Measurements from ENCODE around the gene FNDC5. TPM values are rescaled to one million over a fixed set of nuclear protein-coding genes. Genes with fewer than 3 reads are reported as not detected.

Gene FNDC5
- total and polyA plus RNA-seq, 8 donors: 0.28 to 3.1 (median 0.74) TPM

- Histone ChIP-seq H3K4me1 (no peaks in the 10 kb centered on the region), H3K27me3 (no peaks in the 10 kb centered on the region), H3K27ac (no peak overlapping the region), H3K36me3 (peaks cover 0 to 9% (median 0%) of the 10 kb centered on the region in 3 donors), H3K4me3 (no peak overlapping the region), H3K9me3 (no peaks in the 10 kb centered on the region)
- intact Hi-C loops (cut with DNase I): no loop called here
- TF ChIP-seq, protein P1, sequence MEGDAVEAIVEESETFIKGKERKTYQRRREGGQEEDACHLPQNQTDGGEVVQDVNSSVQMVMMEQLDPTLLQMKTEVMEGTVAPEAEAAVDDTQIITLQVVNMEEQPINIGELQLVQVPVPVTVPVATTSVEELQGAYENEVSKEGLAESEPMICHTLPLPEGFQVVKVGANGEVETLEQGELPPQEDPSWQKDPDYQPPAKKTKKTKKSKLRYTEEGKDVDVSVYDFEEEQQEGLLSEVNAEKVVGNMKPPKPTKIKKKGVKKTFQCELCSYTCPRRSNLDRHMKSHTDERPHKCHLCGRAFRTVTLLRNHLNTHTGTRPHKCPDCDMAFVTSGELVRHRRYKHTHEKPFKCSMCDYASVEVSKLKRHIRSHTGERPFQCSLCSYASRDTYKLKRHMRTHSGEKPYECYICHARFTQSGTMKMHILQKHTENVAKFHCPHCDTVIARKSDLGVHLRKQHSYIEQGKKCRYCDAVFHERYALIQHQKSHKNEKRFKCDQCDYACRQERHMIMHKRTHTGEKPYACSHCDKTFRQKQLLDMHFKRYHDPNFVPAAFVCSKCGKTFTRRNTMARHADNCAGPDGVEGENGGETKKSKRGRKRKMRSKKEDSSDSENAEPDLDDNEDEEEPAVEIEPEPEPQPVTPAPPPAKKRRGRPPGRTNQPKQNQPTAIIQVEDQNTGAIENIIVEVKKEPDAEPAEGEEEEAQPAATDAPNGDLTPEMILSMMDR (IDR thresholded peaks at IDR 0.05): no peak
- DNase-seq (no peak), FAIRE-seq (no peak), ATAC-seq (no peak)
- 92 to 94% methylated on average over 13 of the region's 13 CpGs for WGBS, 2 donors
Measured at GRCh38 chr1:32855861-32856617, 14.7 kb downstream of the FNDC5 start.

DNA sequence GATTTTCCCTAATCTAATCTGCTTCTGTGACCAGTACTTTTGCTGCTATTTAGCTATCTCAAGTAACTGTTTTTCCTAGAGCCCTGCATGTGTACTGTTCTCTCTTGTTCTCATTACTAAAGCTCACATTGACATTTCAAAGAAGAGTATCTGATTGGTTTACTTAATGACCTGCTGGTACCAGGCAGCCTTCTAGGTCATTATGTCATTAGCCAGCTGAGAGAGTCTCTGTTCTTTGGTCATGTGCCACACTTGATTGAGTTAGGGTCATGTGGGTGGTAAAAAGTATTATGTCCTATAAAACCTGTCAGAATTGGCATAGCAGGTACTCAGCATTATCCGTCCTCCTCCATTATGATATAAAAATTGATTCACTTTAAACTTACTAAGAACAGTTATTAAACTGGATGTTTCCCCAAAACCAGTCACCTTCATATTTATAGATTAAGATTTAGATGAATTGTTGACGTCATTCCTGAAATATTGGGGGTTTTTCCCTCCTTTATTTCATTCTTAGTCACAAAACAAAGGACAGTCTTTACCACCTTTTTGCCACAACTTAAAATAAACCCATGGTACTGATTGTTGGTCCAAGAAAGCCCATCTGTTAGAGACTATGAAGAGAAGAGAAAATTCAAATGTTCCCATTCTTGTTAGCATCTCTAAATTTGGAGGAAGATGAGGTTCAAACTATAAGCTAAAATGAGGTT is 22.2 kb downstream of the FNDC5 start:
- no peak overlapping the region for H3K27ac ChIP-seq
- 41 to 43% methylated on average over 2 of the region's 2 CpGs for WGBS, 2 donors
- no peaks in the 10 kb centered on the region for H3K27me3 ChIP-seq
- DNase-seq: no peak
- no peaks in the 10 kb centered on the region for H3K9me3 ChIP-seq
- no peaks in the 10 kb centered on the region for H3K4me1 ChIP-seq
- no peak overlapping the region for H3K4me3 ChIP-seq
- intact Hi-C loops (cut with DNase I): no loop called here
- FAIRE-seq: no peak
- TF ChIP-seq, protein P1 (IDR thresholded peaks at IDR 0.05): no peak
- no peaks in the 10 kb centered on the region for H3K36me3 ChIP-seq
- ATAC-seq: peak in 1 of 4 donors; percentile 53

DNA sequence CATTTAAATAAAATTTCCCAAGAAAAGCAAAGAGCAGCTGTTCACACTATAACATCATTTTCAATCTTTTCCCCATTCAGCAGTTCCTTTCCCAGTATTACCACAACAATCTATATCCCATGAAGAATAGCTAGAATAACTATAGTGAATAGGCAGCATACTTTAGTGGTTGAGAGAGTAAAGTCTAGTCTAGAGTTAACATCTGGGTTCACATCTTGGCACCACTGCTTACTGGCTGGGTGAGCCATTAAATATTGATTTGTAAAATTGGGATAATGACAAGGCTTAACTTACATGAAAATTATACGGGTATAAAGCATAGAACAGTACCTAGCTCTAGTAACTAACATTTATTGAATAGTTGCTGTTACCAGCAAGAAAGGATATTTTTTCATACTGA is 38.8 kb downstream of the FNDC5 start:
- no peak for FAIRE-seq

GRCh38 chr1:32830092-32830852 is 40.4 kb downstream of the FNDC5 start:
- ATAC-seq: no peak
- TF ChIP-seq, protein P1 (IDR thresholded peaks at IDR 0.05): no peak
- Histone ChIP-seq H3K27ac (no peak overlapping the region), H3K9me3 (no peaks in the 10 kb centered on the region), H3K4me3 (no peak overlapping the region), H3K36me3 (peaks cover 0 to 51% (median 0%) of the 10 kb centered on the region in 3 donors), H3K27me3 (no peaks in the 10 kb centered on the region), H3K4me1 (no peaks in the 10 kb centered on the region)
- 86 to 89% methylated on average over 6 of the region's 6 CpGs for WGBS, 2 donors
- DNase-seq: no peak
- intact Hi-C loops (cut with DNase I): no loop called here
- FAIRE-seq: no peak

More for the DNA sequence above, 38.8 kb downstream of the FNDC5 start:
- H3K27me3 ChIP-seq: no peaks in the 10 kb centered on the region
- H3K4me3 ChIP-seq: no peak overlapping the region
- TF ChIP-seq, protein P1 (IDR thresholded peaks at IDR 0.05): no peak
- intact Hi-C loops (cut with DNase I): no loop called here
- H3K27ac ChIP-seq: no peak overlapping the region
- H3K36me3 ChIP-seq: peaks cover 0 to 44% (median 0%) of the 10 kb centered on the region in 3 donors
- 11 to 17% methylated on average over 1 of the region's 1 CpG for WGBS, 2 donors
- peak in 1 of 4 donors; percentile 21 for ATAC-seq
- DNase-seq: no peak
- no peaks in the 10 kb centered on the region for H3K4me1 ChIP-seq
- H3K9me3 ChIP-seq: no peaks in the 10 kb centered on the region

Measured in pancreas (tissue), 10 donors.